Activated naive CD4-positive, alpha-beta T cell treated with anti-CD3 and anti-CD28 coated beads, Interleukin-2, amount 10 ng/mL, durations not matched to agents 7 days and 5 days (primary cell): ENCODE data around the gene BTBD9.

Experiments
- CTCF ChIA-PET: fragments of 350-600 bp; sonication (Branson Sonifier 250); formaldehyde crosslinking; loops from one replicate; lab custom pipeline; 2021; ENCODE audit warnings: antibody characterized with exemption; lab: Charles Lee
- DNase-seq: peaks from one replicate; pipeline ENCODE4 v3.0.0-alpha.2; 2020
- H3K27ac Mint-ChIP-seq: one replicate; pipeline ENCODE4 v1.8.0; 2021; ENCODE audit warnings: mild to moderate bottlenecking, moderate library complexity, mixed read lengths
- H3K27me3 Mint-ChIP-seq: one replicate; pipeline ENCODE4 v1.8.0; 2021; ENCODE audit warnings: mild to moderate bottlenecking, mixed read lengths
- H3K36me3 Mint-ChIP-seq: one replicate; pipeline ENCODE4 v1.8.0; 2021; ENCODE audit warnings: mixed read lengths
- H3K4me1 Mint-ChIP-seq: one replicate; pipeline ENCODE4 v1.8.0; 2021; ENCODE audit warnings: mixed read lengths
- H3K4me3 Mint-ChIP-seq: one replicate; pipeline ENCODE4 v1.8.0; 2021; ENCODE audit warnings: mild to moderate bottlenecking, moderate library complexity, mixed read lengths
- H3K9me3 Mint-ChIP-seq: one replicate; pipeline ENCODE4 v1.8.0; 2021; ENCODE audit warnings: mixed read lengths

BTBD9 gene

GRCh38 chr6:38542031-38542430 is 97.7 kb downstream of the BTBD9 start:
- H3K27me3 Mint-ChIP-seq = no peaks in the 10 kb centered on the region
- H3K4me3 Mint-ChIP-seq = no peak overlapping the region
- no peaks in the 10 kb centered on the region for H3K4me1 Mint-ChIP-seq
- H3K27ac Mint-ChIP-seq = no peak overlapping the region
- DNase-seq = no peak
- peaks cover 2% of the 10 kb centered on the region for H3K36me3 Mint-ChIP-seq
- H3K9me3 Mint-ChIP-seq = no peaks in the 10 kb centered on the region
- CTCF ChIA-PET = no interaction called here

DNA sequence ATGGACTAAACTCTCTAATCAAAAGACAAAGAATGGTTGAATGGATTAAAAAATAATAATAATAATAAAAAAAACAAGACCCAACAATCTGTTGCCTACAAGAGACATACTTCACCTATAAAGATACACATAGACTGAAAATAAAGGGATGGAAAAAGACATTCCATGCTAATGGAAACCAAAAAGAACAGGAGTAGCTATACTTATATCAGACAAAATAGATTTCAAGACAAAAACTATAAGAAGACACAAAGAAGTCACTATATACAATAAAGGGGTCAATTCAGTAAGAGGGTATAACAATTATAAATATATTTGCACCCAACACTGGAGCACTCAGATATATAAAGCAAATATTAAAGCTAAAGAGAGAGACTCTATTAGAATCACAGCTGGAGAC is 106.7 kb downstream of the BTBD9 start:
- Mint-ChIP-seq H3K4me3 (no peak overlapping the region), H3K27me3 (no peaks in the 10 kb centered on the region), H3K27ac (no peak overlapping the region), H3K9me3 (peaks cover 1% of the 10 kb centered on the region), H3K4me1 (no peaks in the 10 kb centered on the region), H3K36me3 (peaks cover 4% of the 10 kb centered on the region)
- CTCF ChIA-PET = no interaction called here
- no peak for DNase-seq

- Mint-ChIP-seq H3K4me1 (no peaks in the 10 kb centered on the region), H3K27me3 (no peaks in the 10 kb centered on the region), H3K4me3 (no peak overlapping the region), H3K36me3 (peaks cover 9% of the 10 kb centered on the region), H3K27ac (no peak overlapping the region), H3K9me3 (peaks cover 16% of the 10 kb centered on the region)
- CTCF ChIA-PET = no interaction called here
- no peak for DNase-seq
Observed at GRCh38 chr6:38531134-38531533, 108.6 kb downstream of the BTBD9 start.

- H3K36me3 Mint-ChIP-seq = peaks cover 17% of the 10 kb centered on the region
- no peak overlapping the region for H3K27ac Mint-ChIP-seq
- H3K4me1 Mint-ChIP-seq = peaks cover 3% of the 10 kb centered on the region
- no peaks in the 10 kb centered on the region for H3K27me3 Mint-ChIP-seq
- no peak overlapping the region for H3K4me3 Mint-ChIP-seq
- CTCF ChIA-PET = no interaction called here
- H3K9me3 Mint-ChIP-seq = peaks cover 23% of the 10 kb centered on the region
- no peak for DNase-seq
Observed at GRCh38 chr6:38528196-38528965, 111.3 kb downstream of the BTBD9 start.

GRCh38 chr6:38527371-38527770 is 112.4 kb downstream of the BTBD9 start:
- Mint-ChIP-seq H3K27ac (no peak overlapping the region), H3K4me1 (peaks cover 3% of the 10 kb centered on the region), H3K27me3 (no peaks in the 10 kb centered on the region), H3K9me3 (peaks cover 23% of the 10 kb centered on the region), H3K4me3 (no peak overlapping the region), H3K36me3 (peaks cover 15% of the 10 kb centered on the region)
- CTCF ChIA-PET = no interaction called here
- DNase-seq = no peak

- DNase-seq = no peak
- no peak overlapping the region for H3K27ac Mint-ChIP-seq
- no peaks in the 10 kb centered on the region for H3K27me3 Mint-ChIP-seq
- peaks cover 3% of the 10 kb centered on the region for H3K4me1 Mint-ChIP-seq
- no peak overlapping the region for H3K4me3 Mint-ChIP-seq
- H3K36me3 Mint-ChIP-seq = peaks cover 13% of the 10 kb centered on the region
- H3K9me3 Mint-ChIP-seq = peaks cover 23% of the 10 kb centered on the region
- CTCF ChIA-PET = no interaction called here
Observed at GRCh38 chr6:38525888-38526287, 113.8 kb downstream of the BTBD9 start.

DNA sequence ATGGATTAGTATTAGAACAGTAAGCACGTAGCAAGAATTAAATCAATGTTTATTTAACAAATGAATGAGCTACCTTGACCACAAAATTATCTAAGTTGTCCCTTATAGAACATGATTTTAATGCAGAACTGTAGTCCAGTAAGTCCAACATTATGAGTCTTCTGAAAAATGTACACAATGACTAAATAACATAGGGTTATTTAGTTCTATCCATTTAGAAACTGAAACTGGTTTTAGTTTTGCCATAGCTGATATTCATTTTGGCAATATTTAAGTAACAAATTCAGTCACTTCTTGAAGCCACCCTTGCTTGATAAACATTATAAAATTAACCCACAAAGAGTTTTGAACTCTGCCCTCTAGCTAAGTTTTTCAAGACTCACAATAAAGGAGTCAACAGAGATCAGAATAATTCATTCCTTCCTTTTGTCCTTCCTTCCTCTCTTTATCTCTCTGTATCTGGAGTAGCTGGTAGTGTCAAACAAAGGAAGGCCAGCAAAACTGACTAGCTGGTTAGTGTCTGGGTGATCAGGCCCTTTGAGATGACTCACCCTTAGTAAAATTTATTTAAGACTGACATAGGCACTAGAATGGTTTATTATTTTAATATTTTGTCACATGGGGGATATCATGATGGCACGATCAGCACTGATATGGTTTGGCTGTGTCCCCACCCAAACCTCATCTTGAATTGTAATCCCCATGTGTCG is 115.1 kb downstream of the BTBD9 start:
- Mint-ChIP-seq H3K27me3 (no peaks in the 10 kb centered on the region), H3K4me3 (no peak overlapping the region), H3K36me3 (peaks cover 13% of the 10 kb centered on the region), H3K4me1 (peaks cover 3% of the 10 kb centered on the region), H3K9me3 (peaks cover 23% of the 10 kb centered on the region), H3K27ac (no peak overlapping the region)
- DNase-seq = no peak
- CTCF ChIA-PET = no interaction called here

- H3K9me3 Mint-ChIP-seq = peaks cover 17% of the 10 kb centered on the region
- no peaks in the 10 kb centered on the region for H3K27me3 Mint-ChIP-seq
- H3K4me1 Mint-ChIP-seq = peaks cover 11% of the 10 kb centered on the region
- peaks cover 13% of the 10 kb centered on the region for H3K36me3 Mint-ChIP-seq
- CTCF ChIA-PET = no interaction called here
- DNase-seq = no peak
- no peak overlapping the region for H3K27ac Mint-ChIP-seq
- H3K4me3 Mint-ChIP-seq = no peak overlapping the region
Observed at GRCh38 chr6:38522322-38522721, 117.4 kb downstream of the BTBD9 start.

DNA sequence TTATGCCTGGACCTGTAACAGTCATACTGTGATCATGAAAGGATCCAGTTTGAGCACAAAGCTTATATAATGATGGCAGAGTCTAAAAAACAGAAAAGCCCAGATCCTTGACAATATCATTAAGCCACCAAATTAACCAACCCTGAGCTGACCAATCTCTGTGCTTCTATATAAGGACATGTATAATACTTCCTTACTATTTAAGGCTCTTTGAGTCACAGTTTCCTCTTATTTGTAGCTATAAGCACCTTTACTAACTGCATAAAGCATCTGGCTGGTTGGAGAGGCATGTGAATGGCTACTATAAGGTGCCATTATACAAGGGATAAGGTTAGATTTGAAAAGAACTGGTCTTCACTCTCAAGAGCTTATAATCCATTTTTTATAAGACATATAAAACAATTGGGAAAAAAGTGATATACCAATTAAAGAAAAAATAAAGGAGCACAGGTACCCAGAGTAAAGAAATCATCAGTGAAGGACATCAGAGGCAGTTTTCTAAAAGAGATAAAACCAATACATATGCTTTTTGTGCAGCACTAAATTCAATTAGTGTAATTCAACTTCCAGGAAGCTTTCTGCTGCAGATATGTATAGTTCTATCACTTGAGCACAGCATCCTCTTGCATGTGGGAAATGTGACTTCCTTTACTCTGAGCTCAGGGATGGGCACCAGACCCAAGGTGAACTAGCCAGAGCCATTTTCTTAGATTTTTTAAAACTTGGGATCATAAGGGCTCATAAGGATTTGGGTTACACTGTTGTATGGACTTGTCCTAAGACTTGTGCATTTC is 121.0 kb downstream of the BTBD9 start:
- CTCF ChIA-PET = interaction anchor here (1.3 kb wide), 1 partner anchor 25 kb away, joined by 5 read pairs; no protein-coding TSS in a partner anchor
- no peak for DNase-seq
- Mint-ChIP-seq H3K36me3 (no peaks in the 10 kb centered on the region), H3K27me3 (no peaks in the 10 kb centered on the region), H3K4me1 (peaks cover 9% of the 10 kb centered on the region), H3K9me3 (no peaks in the 10 kb centered on the region), H3K27ac (no peak overlapping the region), H3K4me3 (no peak overlapping the region)

DNA sequence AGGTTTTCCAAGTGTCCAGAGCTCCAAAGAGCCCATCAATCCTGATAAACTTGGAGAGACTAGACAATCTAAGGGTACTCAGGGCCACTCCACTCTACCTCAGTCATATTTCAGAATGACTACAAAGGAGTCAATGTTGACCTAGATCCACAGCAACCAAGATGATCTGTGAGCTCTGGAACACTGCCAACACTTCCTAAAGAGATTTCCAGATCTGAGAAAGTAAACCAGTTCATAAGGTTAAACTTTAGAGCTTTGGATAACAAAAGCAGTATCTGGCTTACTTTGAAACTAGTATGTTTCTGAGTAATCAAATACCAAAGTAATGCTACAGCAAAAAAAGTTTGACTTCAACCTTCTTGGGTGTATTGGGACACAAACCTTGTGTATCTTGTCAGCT is 122.7 kb downstream of the BTBD9 start:
- no peak for DNase-seq
- no peaks in the 10 kb centered on the region for H3K27me3 Mint-ChIP-seq
- peaks cover 9% of the 10 kb centered on the region for H3K4me1 Mint-ChIP-seq
- H3K27ac Mint-ChIP-seq = no peak overlapping the region
- CTCF ChIA-PET = no interaction called here
- no peaks in the 10 kb centered on the region for H3K36me3 Mint-ChIP-seq
- no peak overlapping the region for H3K4me3 Mint-ChIP-seq
- H3K9me3 Mint-ChIP-seq = no peaks in the 10 kb centered on the region

- CTCF ChIA-PET = interaction anchor here (1.6 kb wide), 1 partner anchor 12 kb away, joined by 3 read pairs; no protein-coding TSS in a partner anchor
- Mint-ChIP-seq H3K4me1 (peaks cover 9% of the 10 kb centered on the region), H3K27ac (no peak overlapping the region), H3K27me3 (no peaks in the 10 kb centered on the region), H3K9me3 (no peaks in the 10 kb centered on the region), H3K36me3 (no peaks in the 10 kb centered on the region), H3K4me3 (no peak overlapping the region)
- DNase-seq = no peak
Observed at GRCh38 chr6:38514399-38514798, 125.3 kb downstream of the BTBD9 start.

DNA sequence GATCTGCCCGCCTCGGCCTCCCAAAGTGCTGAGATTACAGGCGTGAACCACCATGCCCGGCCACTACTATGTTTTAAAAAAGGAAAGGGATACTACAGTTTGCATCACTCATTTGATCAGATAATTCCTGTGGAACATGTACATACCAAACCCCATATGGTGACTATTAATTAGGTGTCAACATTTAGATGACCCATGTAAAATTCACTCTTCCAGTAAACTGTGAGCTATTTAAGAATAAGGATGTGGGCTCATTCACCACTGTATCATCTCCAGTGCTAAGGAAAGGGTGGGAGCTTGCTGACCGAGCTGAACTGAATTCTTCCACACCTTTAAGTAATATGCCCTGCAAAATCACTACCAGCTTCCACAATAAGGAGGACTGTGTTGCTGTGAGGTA is 127.5 kb downstream of the BTBD9 start:
- no peaks in the 10 kb centered on the region for H3K9me3 Mint-ChIP-seq
- H3K36me3 Mint-ChIP-seq = no peaks in the 10 kb centered on the region
- CTCF ChIA-PET = interaction anchor here (0.6 kb wide), 1 partner anchor 23 kb away, joined by 3 read pairs; no protein-coding TSS in a partner anchor
- H3K4me1 Mint-ChIP-seq = no peaks in the 10 kb centered on the region
- no peak overlapping the region for H3K27ac Mint-ChIP-seq
- no peaks in the 10 kb centered on the region for H3K27me3 Mint-ChIP-seq
- H3K4me3 Mint-ChIP-seq = no peak overlapping the region
- DNase-seq = no peak

DNA sequence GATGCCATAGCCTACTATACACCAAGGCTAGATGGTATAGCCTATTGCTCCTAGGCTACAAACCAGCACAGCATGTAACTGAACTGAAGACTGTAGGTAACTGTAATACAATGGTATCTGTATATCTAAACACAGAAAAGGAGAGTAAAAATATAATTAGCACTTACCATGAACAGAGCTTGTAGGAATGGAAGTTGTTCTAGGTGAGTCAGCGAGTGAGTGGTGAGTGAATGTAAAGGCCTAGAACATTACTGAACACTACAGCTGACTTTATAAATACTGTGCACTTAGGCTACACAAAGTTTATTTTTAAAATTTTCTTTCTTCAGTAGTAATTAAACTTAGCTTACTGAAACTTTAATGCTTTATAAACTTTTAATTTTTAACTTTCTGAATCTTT is 129.5 kb downstream of the BTBD9 start:
- no peak for DNase-seq
- Mint-ChIP-seq H3K27me3 (no peaks in the 10 kb centered on the region), H3K4me3 (no peak overlapping the region), H3K4me1 (no peaks in the 10 kb centered on the region), H3K36me3 (no peaks in the 10 kb centered on the region), H3K27ac (no peak overlapping the region), H3K9me3 (no peaks in the 10 kb centered on the region)
- CTCF ChIA-PET = interaction anchor here (0.6 kb wide), 1 partner anchor 14 kb away, joined by 4 read pairs; no protein-coding TSS in a partner anchor

- Mint-ChIP-seq H3K27me3 (no peaks in the 10 kb centered on the region), H3K36me3 (no peaks in the 10 kb centered on the region), H3K27ac (no peak overlapping the region), H3K9me3 (no peaks in the 10 kb centered on the region), H3K4me3 (no peak overlapping the region), H3K4me1 (no peaks in the 10 kb centered on the region)
- CTCF ChIA-PET = no interaction called here
- no peak for DNase-seq
Observed at GRCh38 chr6:38509713-38510112, 130.0 kb downstream of the BTBD9 start.
